ENCODE measurements around the gene NEB. TPM values are rescaled to one million over a fixed set of nuclear protein-coding genes. Genes with fewer than 3 reads are reported as not detected.

The NEB gene
- total RNA-seq, 1 experiment from 2014 or later: 0.33 TPM

DNA sequence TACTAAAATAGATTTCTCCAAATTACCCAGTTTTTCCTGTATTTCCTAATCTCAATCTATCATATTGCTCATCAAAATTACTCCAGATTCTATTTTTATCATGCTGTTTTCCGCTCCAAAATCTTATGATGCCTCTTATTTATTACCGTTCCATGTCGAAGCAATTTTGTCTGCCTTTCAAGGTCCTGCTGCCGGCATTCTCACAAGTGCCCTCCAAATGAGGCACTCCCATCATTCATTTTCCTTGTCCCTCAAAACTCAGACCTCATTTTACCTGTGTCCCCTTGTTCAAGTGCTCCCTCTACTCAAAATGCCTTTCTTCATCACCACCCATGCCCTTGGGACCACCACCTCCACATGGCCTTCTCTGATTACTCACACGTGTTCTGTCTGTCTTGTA is 13.1 kb downstream of the NEB start:
- Mint-ChIP-seq H3K9me3 (ENCODE audit: unreplicated experiment) (peaks cover 9% of the 10 kb centered on the region), H3K4me3 (ENCODE audit: unreplicated experiment) (no peak overlapping the region), H3K27me3 (ENCODE audit: insufficient read depth, unreplicated experiment) (no peaks in the 10 kb centered on the region), H3K27ac (ENCODE audit: low read depth, unreplicated experiment) (no peak overlapping the region), H3K36me3 (ENCODE audit: insufficient read depth, unreplicated experiment) (no peaks in the 10 kb centered on the region), H3K4me1 (ENCODE audit: insufficient read depth, unreplicated experiment) (no peaks in the 10 kb centered on the region)
- POLR2A ChIA-PET: no interaction called here
- no peak for DNase-seq (ENCODE audit: unreplicated experiment)
- CTCF ChIA-PET: no interaction called here
- intact Hi-C loops (cut with micrococcal nuclease): no loop called here
- TF ChIP-seq CTCF (IDR thresholded peaks at IDR 0.05; ENCODE audit: unreplicated experiment): no peak
- no TSS peak for BruUV-seq (replicated peaks)

DNA sequence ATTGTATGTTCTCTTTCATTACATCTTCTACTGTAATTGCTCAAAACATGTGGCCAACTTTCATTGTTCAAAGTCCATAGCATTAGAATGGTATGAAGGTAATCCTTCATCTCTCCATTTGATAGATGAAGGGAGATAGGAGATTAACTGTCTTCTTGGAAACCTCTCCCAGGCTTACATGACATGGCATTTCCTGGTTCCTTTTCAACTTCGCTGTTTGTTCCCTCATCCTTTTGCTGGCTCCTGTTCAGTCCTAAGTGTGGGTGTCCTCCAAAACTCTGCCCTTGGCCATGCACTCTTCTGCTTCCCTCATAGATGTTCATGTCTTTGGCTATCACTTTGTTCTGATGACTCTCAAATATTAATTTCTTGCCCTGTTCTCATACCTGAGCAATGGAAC is 13.8 kb downstream of the NEB start:
- H3K4me1 Mint-ChIP-seq (ENCODE audit: insufficient read depth, unreplicated experiment): no peaks in the 10 kb centered on the region
- no peak overlapping the region for H3K27ac Mint-ChIP-seq (ENCODE audit: low read depth, unreplicated experiment)
- BruUV-seq (replicated peaks): no TSS peak
- intact Hi-C loops (cut with micrococcal nuclease): no loop called here
- DNase-seq (ENCODE audit: unreplicated experiment): no peak
- CTCF ChIA-PET: no interaction called here
- TF ChIP-seq CTCF (IDR thresholded peaks at IDR 0.05; ENCODE audit: unreplicated experiment): no peak
- peaks cover 9% of the 10 kb centered on the region for H3K9me3 Mint-ChIP-seq (ENCODE audit: unreplicated experiment)
- H3K36me3 Mint-ChIP-seq (ENCODE audit: insufficient read depth, unreplicated experiment): no peaks in the 10 kb centered on the region
- no peak overlapping the region for H3K4me3 Mint-ChIP-seq (ENCODE audit: unreplicated experiment)
- POLR2A ChIA-PET: no interaction called here
- no peaks in the 10 kb centered on the region for H3K27me3 Mint-ChIP-seq (ENCODE audit: insufficient read depth, unreplicated experiment)

DNA sequence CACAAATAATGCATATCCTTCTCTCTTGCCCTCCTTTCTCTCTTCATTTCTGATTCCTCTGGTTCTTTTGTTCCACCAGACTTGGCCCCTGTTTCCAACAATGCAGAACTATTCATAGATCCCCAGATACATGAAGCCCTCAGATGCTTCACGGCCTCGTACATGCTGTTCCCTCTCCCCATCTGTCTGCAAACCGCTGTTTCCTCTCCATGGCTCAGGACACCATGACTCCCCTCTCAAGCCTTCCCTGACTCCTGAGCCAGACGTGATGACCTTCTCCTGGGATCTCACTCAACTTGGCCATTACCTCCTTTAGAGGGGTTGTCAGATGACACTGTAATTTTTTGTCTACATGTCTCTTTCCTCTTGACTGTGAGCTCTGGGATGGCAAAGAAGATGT is 15.5 kb downstream of the NEB start:
- intact Hi-C loops (cut with micrococcal nuclease): no loop called here
- no peak overlapping the region for H3K27ac Mint-ChIP-seq (ENCODE audit: low read depth, unreplicated experiment)
- DNase-seq (ENCODE audit: unreplicated experiment): no peak
- no peak overlapping the region for H3K4me3 Mint-ChIP-seq (ENCODE audit: unreplicated experiment)
- no peaks in the 10 kb centered on the region for H3K27me3 Mint-ChIP-seq (ENCODE audit: insufficient read depth, unreplicated experiment)
- ChIA-PET CTCF (interaction anchor here (0.7 kb wide), 1 partner anchor 46 kb away, joined by 4 read pairs; no protein-coding TSS in a partner anchor), POLR2A (no interaction called here)
- TF ChIP-seq CTCF (IDR thresholded peaks at IDR 0.05; ENCODE audit: unreplicated experiment): no peak
- H3K36me3 Mint-ChIP-seq (ENCODE audit: insufficient read depth, unreplicated experiment): no peaks in the 10 kb centered on the region
- no peaks in the 10 kb centered on the region for H3K4me1 Mint-ChIP-seq (ENCODE audit: insufficient read depth, unreplicated experiment)
- BruUV-seq (replicated peaks): no TSS peak
- peaks cover 9% of the 10 kb centered on the region for H3K9me3 Mint-ChIP-seq (ENCODE audit: unreplicated experiment)

DNA sequence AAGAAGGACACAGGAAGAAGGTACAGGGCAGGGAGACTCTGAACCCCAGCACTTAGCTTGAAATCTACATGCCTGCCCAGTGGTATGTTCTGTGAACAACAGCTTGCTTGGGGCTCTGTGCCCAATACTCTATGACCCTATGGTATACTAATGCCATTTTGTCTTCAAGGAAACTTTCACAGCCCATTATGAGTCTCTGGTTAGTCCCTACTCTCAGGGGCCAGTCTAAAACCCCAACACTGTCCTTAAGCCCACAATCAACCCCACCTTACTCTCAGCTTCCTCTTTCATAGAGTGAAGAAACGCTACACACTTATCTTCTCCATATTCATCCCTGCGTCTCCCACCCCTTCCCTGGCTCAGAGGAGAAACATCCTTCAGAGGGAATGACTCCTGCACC is 16.0 kb downstream of the NEB start:
- Mint-ChIP-seq H3K4me3 (ENCODE audit: unreplicated experiment) (no peak overlapping the region), H3K36me3 (ENCODE audit: insufficient read depth, unreplicated experiment) (no peaks in the 10 kb centered on the region), H3K27me3 (ENCODE audit: insufficient read depth, unreplicated experiment) (no peaks in the 10 kb centered on the region), H3K4me1 (ENCODE audit: insufficient read depth, unreplicated experiment) (no peaks in the 10 kb centered on the region), H3K27ac (ENCODE audit: low read depth, unreplicated experiment) (no peak overlapping the region), H3K9me3 (ENCODE audit: unreplicated experiment) (peaks cover 9% of the 10 kb centered on the region)
- TF ChIP-seq CTCF (IDR thresholded peaks at IDR 0.05; ENCODE audit: unreplicated experiment): no peak
- intact Hi-C loops (cut with micrococcal nuclease): no loop called here
- no TSS peak for BruUV-seq (replicated peaks)
- CTCF ChIA-PET: interaction anchor here (0.7 kb wide), 1 partner anchor 46 kb away, joined by 4 read pairs; no protein-coding TSS in a partner anchor
- no peak for DNase-seq (ENCODE audit: unreplicated experiment)
- POLR2A ChIA-PET: no interaction called here
